PC-9 (cell line): ENCODE measurements around the gene C5.

Experiments
- CTCF ChIP-seq: fragments of 200-600 bp; sonication (generic); conservative IDR thresholded peaks from 2 replicates; pipeline ENCODE4 v1.6.1; 2017; ENCODE audit warnings: mixed run types, antibody characterized with exemption, mild to moderate bottlenecking, moderate library complexity
- EZH2 ChIP-seq: fragments of 200-600 bp; sonication (generic); IDR thresholded peaks from 2 replicates; pipeline ENCODE4 v1.8.0; 2017; ENCODE audit warnings: antibody characterized with exemption, low read depth

GRCh38 chr9:121048618-121049017 is 1.5 kb downstream of the C5 start:
- TF ChIP-seq CTCF (no peak), EZH2 (no peak)
